Measurements from ENCODE around the gene FOXP1.

Gene FOXP1

GRCh38 chr3:71433631-71434030 is 149.9 kb downstream of the FOXP1 start:
- FAIRE-seq (no peak), DNase-seq (ENCODE audit: insufficient read length, low spot score) (no peak)
- TF ChIP-seq POLR2A (IDR thresholded peaks at IDR 0.05; ENCODE audit: low read depth, low read length) (no peak), PAX5 (IDR thresholded peaks at IDR 0.05; ENCODE audit: insufficient read depth, low read length, severe bottlenecking) (no peak), POLR2AphosphoS5 (IDR thresholded peaks at IDR 0.05; ENCODE audit: low read depth, low read length) (no peak), SPI1 (IDR thresholded peaks at IDR 0.05; ENCODE audit: low read depth, low read length) (no peak), POU2F2 (IDR thresholded peaks at IDR 0.05; ENCODE audit: low read depth, low read length) (no peak), TAF1 (IDR thresholded peaks at IDR 0.05; ENCODE audit: low read depth, low read length) (no peak)

- no peak for TF ChIP-seq SPI1 (IDR thresholded peaks at IDR 0.05; ENCODE audit: low read depth, low read length)
- TF ChIP-seq POLR2A (IDR thresholded peaks at IDR 0.05; ENCODE audit: low read depth, low read length), result no peak
- TF ChIP-seq POLR2AphosphoS5 (IDR thresholded peaks at IDR 0.05; ENCODE audit: low read depth, low read length), result no peak
- TF ChIP-seq TAF1 (IDR thresholded peaks at IDR 0.05; ENCODE audit: low read depth, low read length), result no peak
- TF ChIP-seq PAX5 (IDR thresholded peaks at IDR 0.05; ENCODE audit: insufficient read depth, low read length, severe bottlenecking), result no peak
- DNase-seq (ENCODE audit: insufficient read length, low spot score) (no peak), FAIRE-seq (no peak)
Observed at GRCh38 chr3:71432044-71432975, 151.2 kb downstream of the FOXP1 start.

- DNase-seq (ENCODE audit: insufficient read length, low spot score) (no peak), FAIRE-seq (no peak)
- TF ChIP-seq TAF1 (IDR thresholded peaks at IDR 0.05; ENCODE audit: low read depth, low read length), result no peak
- TF ChIP-seq SPI1 (IDR thresholded peaks at IDR 0.05; ENCODE audit: low read depth, low read length), result no peak
- TF ChIP-seq PAX5 (IDR thresholded peaks at IDR 0.05; ENCODE audit: insufficient read depth, low read length, severe bottlenecking), result no peak
- no peak for TF ChIP-seq POLR2AphosphoS5 (IDR thresholded peaks at IDR 0.05; ENCODE audit: low read depth, low read length)
Observed at GRCh38 chr3:71430941-71431552, 152.5 kb downstream of the FOXP1 start.

GRCh38 chr3:71429597-71429988 is 153.9 kb downstream of the FOXP1 start:
- no peak for FAIRE-seq
- TF ChIP-seq POU2F2 (IDR thresholded peaks at IDR 0.05; ENCODE audit: low read depth, low read length) (no peak), POLR2A (IDR thresholded peaks at IDR 0.05; ENCODE audit: low read depth, low read length) (no peak), POLR2AphosphoS5 (IDR thresholded peaks at IDR 0.05; ENCODE audit: low read depth, low read length) (no peak), PAX5 (IDR thresholded peaks at IDR 0.05; ENCODE audit: insufficient read depth, low read length, severe bottlenecking) (no peak), SPI1 (IDR thresholded peaks at IDR 0.05; ENCODE audit: low read depth, low read length) (no peak), TAF1 (IDR thresholded peaks at IDR 0.05; ENCODE audit: low read depth, low read length) (no peak)
- DNase-seq (ENCODE audit: insufficient read length, low spot score), result no peak

GRCh38 chr3:71428841-71429596 is 154.5 kb downstream of the FOXP1 start:
- no peak for TF ChIP-seq SPI1 (IDR thresholded peaks at IDR 0.05; ENCODE audit: low read depth, low read length)
- no peak for TF ChIP-seq TAF1 (IDR thresholded peaks at IDR 0.05; ENCODE audit: low read depth, low read length)
- peak; percentile 58 for FAIRE-seq
- no peak for DNase-seq (ENCODE audit: insufficient read length, low spot score)

- no peak for DNase-seq (ENCODE audit: insufficient read length, low spot score)
- TF ChIP-seq TAF1 (IDR thresholded peaks at IDR 0.05; ENCODE audit: low read depth, low read length) (no peak), POU2F2 (IDR thresholded peaks at IDR 0.05; ENCODE audit: low read depth, low read length) (no peak), POLR2A (IDR thresholded peaks at IDR 0.05; ENCODE audit: low read depth, low read length) (no peak), POLR2AphosphoS5 (IDR thresholded peaks at IDR 0.05; ENCODE audit: low read depth, low read length) (no peak), SPI1 (IDR thresholded peaks at IDR 0.05; ENCODE audit: low read depth, low read length) (no peak), PAX5 (IDR thresholded peaks at IDR 0.05; ENCODE audit: insufficient read depth, low read length, severe bottlenecking) (no peak)
- no peak for FAIRE-seq
Observed at GRCh38 chr3:71425491-71426071, 157.9 kb downstream of the FOXP1 start.

- no peak for DNase-seq (ENCODE audit: insufficient read length, low spot score)
- FAIRE-seq, result no peak
- TF ChIP-seq POU2F2 (IDR thresholded peaks at IDR 0.05; ENCODE audit: low read depth, low read length) (no peak), POLR2AphosphoS5 (IDR thresholded peaks at IDR 0.05; ENCODE audit: low read depth, low read length) (no peak), SPI1 (IDR thresholded peaks at IDR 0.05; ENCODE audit: low read depth, low read length) (no peak), TAF1 (IDR thresholded peaks at IDR 0.05; ENCODE audit: low read depth, low read length) (no peak), PAX5 (IDR thresholded peaks at IDR 0.05; ENCODE audit: insufficient read depth, low read length, severe bottlenecking) (no peak), POLR2A (IDR thresholded peaks at IDR 0.05; ENCODE audit: low read depth, low read length) (no peak)
Observed at GRCh38 chr3:71423151-71423906, 160.2 kb downstream of the FOXP1 start.

- TF ChIP-seq POU2F2 (IDR thresholded peaks at IDR 0.05; ENCODE audit: low read depth, low read length) (no peak), POLR2A (IDR thresholded peaks at IDR 0.05; ENCODE audit: low read depth, low read length) (no peak), PAX5 (IDR thresholded peaks at IDR 0.05; ENCODE audit: insufficient read depth, low read length, severe bottlenecking) (peak; percentile 75), SPI1 (IDR thresholded peaks at IDR 0.05; ENCODE audit: low read depth, low read length) (no peak), TAF1 (IDR thresholded peaks at IDR 0.05; ENCODE audit: low read depth, low read length) (no peak)
- peak; percentile 31 for DNase-seq (ENCODE audit: insufficient read length, low spot score)
- peak; percentile 88 for FAIRE-seq
Observed at GRCh38 chr3:71421820-71422566, 161.5 kb downstream of the FOXP1 start.
